ENCODE data around the gene GPC6. TPM values are rescaled to one million over a fixed set of nuclear protein-coding genes. Genes with fewer than 3 reads are reported as not detected.

The GPC6 gene
- total and polyA plus RNA-seq, 2 donors (not counting 3 experiments of a cell fraction or from before 2014, with no cell fraction given): 0.01 TPM; not detected in 1

DNA sequence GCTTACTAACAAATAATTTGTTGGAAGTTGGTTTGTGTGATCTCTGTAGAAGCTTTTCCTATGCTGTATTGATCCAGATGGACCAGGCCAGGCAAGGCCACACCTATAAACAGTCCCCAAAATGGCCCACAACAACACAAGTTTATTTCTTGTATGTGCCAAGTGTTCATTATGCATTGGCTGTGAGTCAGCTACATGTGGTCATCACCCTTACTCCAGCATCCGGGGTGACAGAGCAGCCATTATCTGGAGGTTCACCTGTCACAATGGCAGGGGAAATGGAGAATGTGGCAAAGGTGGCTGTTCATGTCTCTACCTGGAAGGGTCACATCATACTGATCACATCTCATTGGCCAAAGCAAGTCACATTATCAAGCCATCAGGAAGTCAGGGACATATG, 1088.6 kb downstream of the GPC6 start:
- Histone ChIP-seq H3K4me2 (ENCODE audit: insufficient read depth, low read length) (no peak overlapping the region), H2AFZ (ENCODE audit: low read depth, low read length) (no peak overlapping the region), H3K27me3 (ENCODE audit: control insufficient read depth in 2 of 2, insufficient read depth in 2 of 2, low read length in 2 of 2) (no peaks in the 10 kb centered on the region), H3K9ac (replicated peaks; ENCODE audit: extremely low read depth, insufficient read depth, low read length) (no peak overlapping the region), H3K79me2 (ENCODE audit: control insufficient read depth, insufficient read depth, low read length) (no peaks in the 10 kb centered on the region), H4K20me1 (replicated peaks; ENCODE audit: control insufficient read depth, extremely low read depth, insufficient read depth, low read length) (no peaks in the 10 kb centered on the region), H3K9me1 (replicated peaks; ENCODE audit: control insufficient read depth, extremely low read depth, insufficient read depth, low read length) (no peaks in the 10 kb centered on the region), H3K27ac (ENCODE audit: insufficient read depth, low read depth, low read length) (no peak overlapping the region), H3K4me1 (ENCODE audit: control insufficient read depth, extremely low read depth, insufficient read depth, low read length) (peaks cover 30% of the 10 kb centered on the region), H3K4me3 (replicated peaks in 1 of 3; ENCODE audit: insufficient read depth in 1 of 3, low read depth in 1 of 3, low read length in 3 of 3) (no peak overlapping the region), H3K36me3 (ENCODE audit: control insufficient read depth in 2 of 2, extremely low read depth in 1 of 2, insufficient read depth in 2 of 2, low read length in 2 of 2) (no peaks in the 10 kb centered on the region), H3K9me3 (replicated peaks; ENCODE audit: control insufficient read depth, insufficient read depth, low read length) (no peaks in the 10 kb centered on the region)
- FAIRE-seq (no peak), DNase-seq (ENCODE audit: low read depth, low spot score) (no peak)
- dilution Hi-C loops (cut with MboI; ENCODE audit: extremely low pct_ligation_motif_present, low sequenced_read_pairs): no loop called here
- no TSS peak for BruUV-seq (replicated peaks)
- intact Hi-C loops (cut with micrococcal nuclease): no loop called here
- ChIA-PET POLR2A (no interaction called here), CTCF (interaction anchor here (0.8 kb wide), 1 partner anchor 8 kb away, joined by 3 read pairs; no protein-coding TSS in a partner anchor)
- TF ChIP-seq GATA2 (IDR thresholded peaks at IDR 0.05; ENCODE audit: insufficient read depth, insufficient read length, low read depth, low read length) (no peak), POLR2AphosphoS5 (IDR thresholded peaks at IDR 0.05; ENCODE audit: insufficient read depth, low read depth, low read length) (no peak), MYC (IDR thresholded peaks at IDR 0.05; ENCODE audit: low read depth, low read length) (no peak), FOS (IDR thresholded peaks at IDR 0.05; ENCODE audit: borderline replicate concordance, insufficient read depth, low read length) (no peak), EZH2 (IDR thresholded peaks at IDR 0.05; ENCODE audit: borderline replicate concordance, low read depth, low read length, severe bottlenecking) (no peak), JUN (IDR thresholded peaks at IDR 0.05; ENCODE audit: borderline replicate concordance, insufficient read depth, insufficient read length, low read depth) (no peak), POLR2A (IDR thresholded peaks at IDR 0.05; ENCODE audit: low read depth, low read length) (no peak)
- TF ChIP-seq, protein P1, sequence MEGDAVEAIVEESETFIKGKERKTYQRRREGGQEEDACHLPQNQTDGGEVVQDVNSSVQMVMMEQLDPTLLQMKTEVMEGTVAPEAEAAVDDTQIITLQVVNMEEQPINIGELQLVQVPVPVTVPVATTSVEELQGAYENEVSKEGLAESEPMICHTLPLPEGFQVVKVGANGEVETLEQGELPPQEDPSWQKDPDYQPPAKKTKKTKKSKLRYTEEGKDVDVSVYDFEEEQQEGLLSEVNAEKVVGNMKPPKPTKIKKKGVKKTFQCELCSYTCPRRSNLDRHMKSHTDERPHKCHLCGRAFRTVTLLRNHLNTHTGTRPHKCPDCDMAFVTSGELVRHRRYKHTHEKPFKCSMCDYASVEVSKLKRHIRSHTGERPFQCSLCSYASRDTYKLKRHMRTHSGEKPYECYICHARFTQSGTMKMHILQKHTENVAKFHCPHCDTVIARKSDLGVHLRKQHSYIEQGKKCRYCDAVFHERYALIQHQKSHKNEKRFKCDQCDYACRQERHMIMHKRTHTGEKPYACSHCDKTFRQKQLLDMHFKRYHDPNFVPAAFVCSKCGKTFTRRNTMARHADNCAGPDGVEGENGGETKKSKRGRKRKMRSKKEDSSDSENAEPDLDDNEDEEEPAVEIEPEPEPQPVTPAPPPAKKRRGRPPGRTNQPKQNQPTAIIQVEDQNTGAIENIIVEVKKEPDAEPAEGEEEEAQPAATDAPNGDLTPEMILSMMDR (IDR thresholded peaks at IDR 0.05; ENCODE audit: extremely low read depth in 1 of 2, insufficient read depth in 1 of 2, low read depth in 1 of 2, low read length in 2 of 2): no peak
- TF ChIP-seq, protein P2, sequence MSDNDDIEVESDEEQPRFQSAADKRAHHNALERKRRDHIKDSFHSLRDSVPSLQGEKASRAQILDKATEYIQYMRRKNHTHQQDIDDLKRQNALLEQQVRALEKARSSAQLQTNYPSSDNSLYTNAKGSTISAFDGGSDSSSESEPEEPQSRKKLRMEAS (IDR thresholded peaks at IDR 0.05; ENCODE audit: insufficient read depth, insufficient read length): no peak

Data from endothelial cell of umbilical vein (primary cell).